SH-SY5Y (cell line): ENCODE data around the gene CRYBB3.

Experiments used
- GATA2 ChIP-seq: IDR thresholded peaks from 2 replicates; pipeline ENCODE4 v1.6.1; 2011; ENCODE audit warnings: mild to moderate bottlenecking, low read depth, low read length
- GATA3 ChIP-seq: IDR thresholded peaks from 2 replicates; pipeline ENCODE4 v1.6.1; 2011; ENCODE audit warnings: low read depth, mild to moderate bottlenecking, low read length, moderate library complexity

DNA sequence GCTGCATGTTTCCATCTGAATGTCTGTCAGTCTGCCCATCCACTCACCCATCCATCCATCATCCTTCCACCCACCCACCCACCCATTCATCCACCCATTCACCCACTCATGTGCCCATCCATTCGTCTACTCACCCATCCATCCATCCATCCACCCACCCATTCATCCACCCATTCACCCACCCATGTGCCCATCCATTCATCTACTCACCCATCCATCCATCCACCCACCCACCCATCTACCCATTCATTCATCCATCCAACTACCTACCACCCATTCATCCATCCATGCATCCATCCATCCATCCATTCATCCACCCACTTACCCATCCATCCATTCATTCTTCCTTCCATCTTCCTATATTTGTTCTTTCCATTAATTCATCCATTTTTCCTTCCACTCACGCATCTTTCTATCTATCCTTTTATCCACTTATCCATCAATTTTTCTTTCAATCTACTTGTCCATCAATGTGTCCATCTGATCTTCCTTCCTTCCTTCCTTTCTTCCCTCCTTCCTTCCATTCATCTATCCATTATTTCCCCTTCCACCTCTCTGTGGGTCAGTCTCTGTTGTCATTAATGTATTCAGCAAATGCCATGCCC lies 8.0 kb downstream of the CRYBB3 start:
- TF ChIP-seq GATA2 (no peak), GATA3 (no peak)
